Measurements from ENCODE around the gene IGFL1.

GRCh38 chr19:46204008-46204407 is 25.5 kb upstream of the IGFL1 start:
- TF ChIP-seq CTCF (IDR thresholded peaks at IDR 0.05) = no peak
- no peak for TF ChIP-seq POLR2A (IDR thresholded peaks at IDR 0.05)

All from body of pancreas (tissue), 4 donors.